ENCODE data around the gene MAD1L1. TPM values are rescaled to one million over a fixed set of nuclear protein-coding genes. Genes with fewer than 3 reads are reported as not detected.

The MAD1L1 gene
- total RNA-seq, 1 donor from 2014 or later, result 57.6 TPM

GRCh38 chr7:1869452-1870130 lies 363.2 kb downstream of the MAD1L1 start:
- H3K27ac Mint-ChIP-seq (ENCODE audit: unreplicated experiment), result peak overlapping the region; percentile 82
- peaks cover 29% of the 10 kb centered on the region for H3K9me3 Mint-ChIP-seq (ENCODE audit: unreplicated experiment)
- DNase-seq, result no peak

GRCh38 chr7:1868516-1869165 lies 364.1 kb downstream of the MAD1L1 start:
- H3K27me3 Mint-ChIP-seq (ENCODE audit: unreplicated experiment), result peaks cover 25% of the 10 kb centered on the region

More at GRCh38 chr7:1869452-1870130, 363.2 kb downstream of the MAD1L1 start:
- Mint-ChIP-seq H3K36me3 (ENCODE audit: unreplicated experiment) (peaks cover 8% of the 10 kb centered on the region), H3K4me3 (ENCODE audit: unreplicated experiment) (no peak overlapping the region), H3K4me1 (ENCODE audit: low read depth, unreplicated experiment) (peaks cover 5% of the 10 kb centered on the region), H3K27me3 (ENCODE audit: unreplicated experiment) (peaks cover 25% of the 10 kb centered on the region)
- TF ChIP-seq CTCF (IDR thresholded peaks at IDR 0.05; ENCODE audit: partially characterized antibody, unreplicated experiment), result no peak

GRCh38 chr7:1867370-1868260 lies 365.1 kb downstream of the MAD1L1 start:
- DNase-seq, result no peak
- TF ChIP-seq CTCF (IDR thresholded peaks at IDR 0.05; ENCODE audit: partially characterized antibody, unreplicated experiment), result no peak
- H3K27me3 Mint-ChIP-seq (ENCODE audit: unreplicated experiment), result peaks cover 22% of the 10 kb centered on the region
- no peak overlapping the region for H3K4me3 Mint-ChIP-seq (ENCODE audit: unreplicated experiment)
- H3K9me3 Mint-ChIP-seq (ENCODE audit: unreplicated experiment), result peaks cover 25% of the 10 kb centered on the region
- H3K4me1 Mint-ChIP-seq (ENCODE audit: low read depth, unreplicated experiment), result peaks cover 4% of the 10 kb centered on the region
- no peak overlapping the region for H3K27ac Mint-ChIP-seq (ENCODE audit: unreplicated experiment)
- peaks cover 8% of the 10 kb centered on the region for H3K36me3 Mint-ChIP-seq (ENCODE audit: unreplicated experiment)

More at GRCh38 chr7:1868516-1869165, 364.1 kb downstream of the MAD1L1 start:
- H3K36me3 Mint-ChIP-seq (ENCODE audit: unreplicated experiment), result peaks cover 8% of the 10 kb centered on the region
- peaks cover 27% of the 10 kb centered on the region for H3K9me3 Mint-ChIP-seq (ENCODE audit: unreplicated experiment)
- peaks cover 5% of the 10 kb centered on the region for H3K4me1 Mint-ChIP-seq (ENCODE audit: low read depth, unreplicated experiment)
- no peak overlapping the region for H3K27ac Mint-ChIP-seq (ENCODE audit: unreplicated experiment)
- no peak overlapping the region for H3K4me3 Mint-ChIP-seq (ENCODE audit: unreplicated experiment)
- TF ChIP-seq CTCF (IDR thresholded peaks at IDR 0.05; ENCODE audit: partially characterized antibody, unreplicated experiment), result no peak
- no peak for DNase-seq

GRCh38 chr7:1866601-1867000 lies 366.1 kb downstream of the MAD1L1 start:
- Mint-ChIP-seq H3K36me3 (ENCODE audit: unreplicated experiment) (peaks cover 8% of the 10 kb centered on the region), H3K4me3 (ENCODE audit: unreplicated experiment) (peak overlapping the region; percentile 38), H3K27me3 (ENCODE audit: unreplicated experiment) (peaks cover 21% of the 10 kb centered on the region), H3K9me3 (ENCODE audit: unreplicated experiment) (peaks cover 23% of the 10 kb centered on the region), H3K4me1 (ENCODE audit: low read depth, unreplicated experiment) (peaks cover 5% of the 10 kb centered on the region), H3K27ac (ENCODE audit: unreplicated experiment) (no peak overlapping the region)
- no peak for DNase-seq
- TF ChIP-seq CTCF (IDR thresholded peaks at IDR 0.05; ENCODE audit: partially characterized antibody, unreplicated experiment), result no peak
